AG09309 (cell line): ENCODE results near the gene TTLL11.
"Not testable (repeated sequence)": the region's sequence is repeated elsewhere in the genome, so short reads cannot be mapped to it uniquely, and the experiment has no call there.

Experiments used
- DNase-seq: peaks from one replicate; pipeline ENCODE4 v3.0.0-alpha.2; 2010; ENCODE audit warnings: low read depth
- H3K4me3 ChIP-seq: 2 replicates; pipeline ENCODE4 v1.5.1; 2011; ENCODE audit warnings: mild to moderate bottlenecking, low read depth, low read length, moderate library complexity; ENCODE audit not compliant: control insufficient read depth
- TF ChIP-seq, protein P1 (sequence below): IDR thresholded peaks from 2 replicates; pipeline ENCODE4 v1.5.1; 2011; ENCODE audit warnings: mild to moderate bottlenecking, low read depth, low read length, inconsistent platforms; ENCODE audit not compliant: insufficient read depth, control insufficient read depth; ENCODE audit errors: missing control alignments

The TTLL11 gene

DNA sequence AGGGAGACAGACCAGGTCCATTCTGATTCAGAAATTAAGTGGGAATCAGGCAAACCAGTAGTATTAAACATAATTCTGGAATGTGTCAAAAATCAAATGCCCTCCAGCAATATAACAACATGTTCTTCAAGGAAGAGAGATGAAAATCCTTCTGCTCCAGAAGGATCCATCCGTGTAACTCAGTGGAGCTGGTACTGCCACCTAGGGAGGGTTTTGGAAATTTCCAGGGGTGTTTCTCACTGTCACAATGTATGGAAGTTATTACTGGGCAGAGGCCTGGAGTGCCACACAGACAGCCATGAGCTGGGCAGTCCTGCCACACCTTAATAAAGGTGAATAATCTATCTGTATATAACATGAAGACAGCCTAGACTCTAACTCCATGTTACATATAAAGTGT, 87.5 kb downstream of the TTLL11 start:
- TF ChIP-seq, protein P1, sequence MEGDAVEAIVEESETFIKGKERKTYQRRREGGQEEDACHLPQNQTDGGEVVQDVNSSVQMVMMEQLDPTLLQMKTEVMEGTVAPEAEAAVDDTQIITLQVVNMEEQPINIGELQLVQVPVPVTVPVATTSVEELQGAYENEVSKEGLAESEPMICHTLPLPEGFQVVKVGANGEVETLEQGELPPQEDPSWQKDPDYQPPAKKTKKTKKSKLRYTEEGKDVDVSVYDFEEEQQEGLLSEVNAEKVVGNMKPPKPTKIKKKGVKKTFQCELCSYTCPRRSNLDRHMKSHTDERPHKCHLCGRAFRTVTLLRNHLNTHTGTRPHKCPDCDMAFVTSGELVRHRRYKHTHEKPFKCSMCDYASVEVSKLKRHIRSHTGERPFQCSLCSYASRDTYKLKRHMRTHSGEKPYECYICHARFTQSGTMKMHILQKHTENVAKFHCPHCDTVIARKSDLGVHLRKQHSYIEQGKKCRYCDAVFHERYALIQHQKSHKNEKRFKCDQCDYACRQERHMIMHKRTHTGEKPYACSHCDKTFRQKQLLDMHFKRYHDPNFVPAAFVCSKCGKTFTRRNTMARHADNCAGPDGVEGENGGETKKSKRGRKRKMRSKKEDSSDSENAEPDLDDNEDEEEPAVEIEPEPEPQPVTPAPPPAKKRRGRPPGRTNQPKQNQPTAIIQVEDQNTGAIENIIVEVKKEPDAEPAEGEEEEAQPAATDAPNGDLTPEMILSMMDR = peak; percentile 70
- DNase-seq = peak; percentile 18
- H3K4me3 ChIP-seq = no peak overlapping the region

DNA sequence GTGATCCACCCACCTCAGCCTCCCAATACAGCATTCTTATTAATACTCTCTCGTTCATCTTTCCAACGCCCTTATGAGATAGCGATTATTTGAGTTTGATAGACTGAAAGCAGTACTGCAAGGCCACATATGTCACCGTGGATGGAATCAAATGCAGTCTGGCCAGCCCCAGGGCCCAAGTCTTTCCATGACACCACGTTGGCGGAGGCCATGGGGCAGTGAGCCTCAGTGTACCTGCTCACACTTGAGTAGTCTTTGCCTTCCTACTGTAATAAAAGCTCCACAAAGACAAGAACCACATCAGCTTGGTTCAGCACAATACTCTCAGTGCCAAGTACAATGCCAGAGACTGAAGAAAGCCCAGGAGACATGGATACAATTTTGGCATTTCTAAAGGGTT, 88.5 kb downstream of the TTLL11 start:
- H3K4me3 ChIP-seq = no peak overlapping the region
- DNase-seq = no peak
- TF ChIP-seq, protein P1 = no peak

DNA sequence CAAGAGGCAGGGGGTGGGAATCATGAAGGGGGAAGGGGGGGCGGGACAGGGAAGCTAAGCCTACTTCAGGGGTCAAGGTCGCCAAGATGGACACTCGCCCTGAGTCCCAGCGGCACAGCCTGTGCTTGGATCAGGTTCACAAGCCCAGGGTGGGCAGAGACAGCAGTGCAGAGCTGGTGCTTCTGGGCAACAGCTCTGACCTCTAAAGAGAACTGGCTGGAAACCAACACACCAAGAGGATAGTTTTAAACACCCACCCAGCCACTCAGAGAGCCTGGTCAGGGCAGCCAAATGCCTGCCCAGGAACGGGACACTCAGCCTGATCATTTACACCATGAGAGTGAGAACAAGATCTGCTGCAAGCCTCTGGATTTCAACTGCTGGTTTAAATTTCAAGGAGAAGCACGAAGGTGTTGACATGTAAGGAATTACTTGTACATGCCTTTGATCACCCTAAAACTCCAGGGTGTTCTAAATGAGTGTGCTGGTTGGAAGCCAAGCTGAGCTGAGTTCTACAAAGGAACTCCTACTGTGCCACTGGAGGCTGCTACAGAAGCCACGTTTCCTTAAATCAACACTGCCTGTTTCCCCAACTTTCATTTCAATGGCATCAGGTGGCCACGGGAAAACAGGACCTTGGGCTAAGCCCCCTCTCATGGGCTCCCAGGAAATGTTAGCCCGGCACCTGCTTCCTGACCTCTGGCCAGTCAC, 91.5 kb downstream of the TTLL11 start:
- TF ChIP-seq, protein P1 = no peak
- no peak for DNase-seq
- no peak overlapping the region for H3K4me3 ChIP-seq

DNA sequence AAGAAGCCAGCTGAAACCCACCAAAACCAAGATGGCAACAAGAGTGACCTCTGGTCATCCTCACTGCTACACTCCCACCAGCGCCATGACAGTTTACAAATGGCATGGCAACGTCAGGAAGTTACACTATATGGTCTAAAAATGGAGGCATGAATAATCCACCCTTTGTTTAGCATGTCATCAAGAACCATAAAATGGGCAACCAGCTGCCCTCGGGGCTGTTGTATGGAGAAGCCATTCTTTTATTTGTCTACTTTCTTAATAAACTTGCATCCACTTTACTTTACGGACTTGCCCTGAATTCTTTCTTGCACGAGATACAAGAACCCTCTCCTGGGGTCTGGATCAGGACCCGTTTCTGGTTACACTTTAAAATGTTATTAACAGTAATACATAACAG, 92.6 kb downstream of the TTLL11 start:
- not testable (repeated sequence) for DNase-seq, H3K4me3 ChIP-seq

DNA sequence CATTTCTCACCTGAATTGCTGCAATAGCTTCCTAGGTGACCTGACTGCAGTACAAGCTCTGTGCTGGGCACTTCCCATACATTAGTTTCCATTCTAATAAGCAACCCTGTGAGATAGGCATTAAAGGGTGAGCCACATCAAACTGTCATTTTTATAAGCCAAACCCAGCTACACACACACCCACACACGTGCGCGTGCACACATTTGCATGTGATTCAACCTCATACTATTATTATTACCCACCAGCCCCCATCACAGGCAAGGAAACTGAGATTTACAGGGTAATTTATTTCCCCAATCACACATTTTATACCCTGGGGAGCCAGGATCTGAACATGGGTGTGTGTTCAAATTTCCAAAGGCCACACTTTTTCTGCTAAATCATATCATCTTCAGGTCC, 93.6 kb downstream of the TTLL11 start:
- H3K4me3 ChIP-seq = no peak overlapping the region
- TF ChIP-seq, protein P1 = no peak
- DNase-seq = no peak

DNA sequence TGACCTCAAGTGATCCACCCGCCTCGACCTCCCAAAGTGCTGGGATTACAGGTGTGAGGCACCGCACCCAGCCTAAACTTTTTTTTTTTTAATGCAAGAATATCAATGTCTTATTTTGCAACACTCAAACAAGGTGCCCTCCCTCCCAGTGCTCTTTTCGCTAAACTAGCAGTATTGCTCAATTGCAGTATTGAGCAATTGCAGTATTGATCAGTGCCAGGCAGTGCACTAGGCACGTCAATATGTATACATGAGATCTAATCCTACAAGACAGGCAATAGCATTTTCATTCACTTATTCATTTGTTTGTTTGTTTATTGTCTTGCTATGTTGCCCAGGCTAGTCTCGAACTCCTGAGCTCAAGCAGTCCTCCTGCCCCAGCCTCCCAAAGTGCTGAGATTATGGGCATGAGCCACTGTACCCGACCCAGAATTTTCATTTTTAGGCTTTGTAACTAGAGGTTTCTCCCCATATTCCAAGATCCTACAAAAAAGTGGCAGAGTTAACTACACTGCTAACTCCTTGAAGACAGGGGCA, 94.5 kb downstream of the TTLL11 start:
- TF ChIP-seq, protein P1 = no peak
- DNase-seq = no peak
- H3K4me3 ChIP-seq = no peak overlapping the region

DNA sequence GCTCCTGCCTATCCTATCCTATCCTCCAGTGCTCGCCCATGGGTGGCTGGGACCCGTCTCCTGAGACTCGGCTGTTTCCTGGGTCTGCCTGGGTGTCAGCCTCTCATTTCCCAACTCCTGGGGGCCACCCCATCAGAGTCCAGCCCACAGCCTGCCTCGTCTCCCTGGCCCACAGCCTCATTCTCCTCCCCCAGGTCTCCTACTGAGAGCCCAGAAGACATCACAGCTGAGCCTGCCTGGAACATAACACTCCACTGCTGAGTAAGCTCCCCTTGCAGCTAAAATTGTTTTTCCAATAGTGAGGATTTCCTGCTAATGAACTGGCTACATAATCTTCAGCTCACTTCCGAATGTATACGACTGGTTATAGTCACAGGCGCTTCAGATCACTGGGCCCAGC, 95.3 kb downstream of the TTLL11 start:
- TF ChIP-seq, protein P1 = no peak
- no peak for DNase-seq
- H3K4me3 ChIP-seq = no peak overlapping the region
